ENCODE measurements around the gene PKIB.

- TF ChIP-seq CTCF (IDR thresholded peaks at IDR 0.05) (no peak), POLR2A (IDR thresholded peaks at IDR 0.05) (no peak)
Observed at GRCh38 chr6:122616877-122617276, 6.7 kb downstream of the PKIB start.

Measured in lower leg skin (tissue), 3 donors.